ENCODE results near the gene ANO1. TPM values are rescaled to one million over a fixed set of nuclear protein-coding genes. Genes with fewer than 3 reads are reported as not detected.

ANO1 gene
- total and polyA plus RNA-seq, 2 of the 8 experiments (the other 6 are each of a cell fraction or from before 2014, with no cell fraction given) = 4.7 to 5.0 TPM

GRCh38 chr11:70212227-70212811 is 134.2 kb downstream of the ANO1 start:
- H3K79me1 ChIP-seq (ENCODE audit: low read depth, low read length) = no peaks in the 10 kb centered on the region
- H4K5ac ChIP-seq (ENCODE audit: insufficient read length, low read depth, low read length) = no peak overlapping the region
- H4K91ac ChIP-seq (replicated peaks; ENCODE audit: insufficient read length, low read length) = no peak overlapping the region
- 79% methylated on average over 10 of the region's 13 CpGs; no CpG with 5 or more reads in 1 of the 2 experiments for WGBS, 2 experiments (ENCODE audit: extremely low coverage in 1 of 2, insufficient coverage in 1 of 2, insufficient read length in 1 of 2, insufficient replicate concordance in 2 of 2, low coverage in 1 of 2, low lambda C conversion rate in 2 of 2, missing lambda C conversion rate in 1 of 2)
- ChIA-PET POLR2A (ENCODE audit: partially characterized antibody) (interaction anchor here (1.3 to 2.9 kb wide), 3 partner anchors 8 to 55 kb away, joined by 3 to 22 read pairs (median 6); partner anchors contain the start of gene FADD), CTCF (ENCODE audit: partially characterized antibody) (no interaction called here)
- H3K18ac ChIP-seq (ENCODE audit: extremely low read depth, low read length) = peak overlapping the region; percentile 81
- H3K36me3 ChIP-seq (ENCODE audit: control insufficient read depth in 2 of 4, insufficient read depth in 4 of 4, low read length in 3 of 4) = peaks cover 0 to 7% (median 1%) of the 10 kb centered on the region in 4 experiments; a peak in 3 of 8 replicates
- no peak overlapping the region for H3K4ac ChIP-seq (replicated peaks; ENCODE audit: insufficient read length, low read depth, low read length)
- peak overlapping the region; percentile 91 for H2BK20ac ChIP-seq (ENCODE audit: low read length)
- 0 out of 2 replicates have a peak overlapping the region, but pooled peaks have one; percentile 49 for H2BK15ac ChIP-seq (ENCODE audit: low read length)
- H3K9ac ChIP-seq (replicated peaks in 1 of 4; ENCODE audit: extremely low read depth in 1 of 4, low read depth in 3 of 4, low read length in 3 of 4) = no peak overlapping the region
- H4K8ac ChIP-seq (ENCODE audit: extremely low read depth, insufficient read depth, low read length) = no peak overlapping the region
- peaks cover 2 to 9% of the 10 kb centered on the region in 2 experiments for H4K20me1 ChIP-seq (replicated peaks in 1 of 2; ENCODE audit: control insufficient read depth in 1 of 2, insufficient read depth in 2 of 2, low read length in 2 of 2)
- H3K27ac ChIP-seq (ENCODE audit: low read depth, low read length) = no peak overlapping the region
- no peak overlapping the region for H3K23ac ChIP-seq (ENCODE audit: insufficient read length)
- no peaks in the 10 kb centered on the region for H3K23me2 ChIP-seq (ENCODE audit: low read depth, low read length)
- H3K4me2 ChIP-seq (ENCODE audit: insufficient read depth in 1 of 2, low read depth in 2 of 2, low read length in 2 of 2) = no peak overlapping the region
- H3K79me2 ChIP-seq (ENCODE audit: control insufficient read depth in 1 of 2, insufficient read depth in 2 of 2, low read length in 2 of 2) = peaks cover 0 to 4% of the 10 kb centered on the region in 2 experiments; a peak in 1 of 4 replicates
- no peak overlapping the region for H2AFZ ChIP-seq (ENCODE audit: low read length)
- FAIRE-seq (no peak), DNase-seq (ENCODE audit: low read depth in 1 of 2, low spot score in 2 of 2) (peak in 1 of 2 experiments; percentile 61)
- H3K27me3 ChIP-seq (replicated peaks in 1 of 4; ENCODE audit: control insufficient read depth in 3 of 4, extremely low read depth in 1 of 4, insufficient read depth in 3 of 4, low read length in 3 of 4) = no peaks in the 10 kb centered on the region
- H3K14ac ChIP-seq (ENCODE audit: insufficient read length) = no peak overlapping the region
- H2BK5ac ChIP-seq (ENCODE audit: low read depth, low read length) = peak overlapping the region; percentile 72; the same call in 1 of the 2 replicates
- no peak overlapping the region for H3K4me3 ChIP-seq (ENCODE audit: extremely low read depth in 1 of 4, insufficient read depth in 2 of 4, low read depth in 3 of 4, low read length in 4 of 4)
- H2AK5ac ChIP-seq (ENCODE audit: low read depth, low read length) = peak overlapping the region; percentile 44; the same call in 1 of the 2 replicates
- no peak overlapping the region for H3K56ac ChIP-seq (replicated peaks; ENCODE audit: insufficient read length, low read depth, low read length)
- no peaks in the 10 kb centered on the region for H3K9me3 ChIP-seq (ENCODE audit: insufficient read depth in 2 of 2, low read depth in 1 of 2, low read length in 1 of 2)
- peaks cover 0 to 18% (median 3%) of the 10 kb centered on the region in 4 experiments; a peak in 4 of 7 replicates for H3K4me1 ChIP-seq (replicated peaks in 1 of 4; ENCODE audit: control insufficient read depth in 3 of 4, insufficient read depth in 4 of 4, low read length in 3 of 4)
- H2BK120ac ChIP-seq (replicated peaks; ENCODE audit: low read depth, low read length) = no peak overlapping the region
- H2BK12ac ChIP-seq (ENCODE audit: low read depth, low read length) = peak overlapping the region; percentile 88; the same call in 1 of the 2 replicates
- TF ChIP-seq GTF2F1 (IDR thresholded peaks at IDR 0.05; ENCODE audit: borderline replicate concordance, low read depth, low read length) (no peak), CTBP2 (IDR thresholded peaks at IDR 0.05; ENCODE audit: borderline replicate concordance, insufficient read depth, insufficient read length, low read length) (no peak), NANOG (IDR thresholded peaks at IDR 0.05; ENCODE audit: insufficient read depth, low read depth, low read length, poor library complexity, severe bottlenecking) (no peak), RXRA (IDR thresholded peaks at IDR 0.05; ENCODE audit: insufficient read depth, low read depth, low read length) (no peak), BACH1 (IDR thresholded peaks at IDR 0.05; ENCODE audit: low read length) (no peak), TAF1 (IDR thresholded peaks at IDR 0.05; ENCODE audit: low read depth, low read length) (no peak), SRF (IDR thresholded peaks at IDR 0.05; ENCODE audit: low read depth, low read length) (no peak), EP300 (IDR thresholded peaks at IDR 0.05; ENCODE audit: borderline replicate concordance in 1 of 2, low read depth in 2 of 2, low read length in 2 of 2) (no peak), RFX5 (IDR thresholded peaks at IDR 0.05; ENCODE audit: borderline replicate concordance, low read depth, low read length) (no peak), TBP (IDR thresholded peaks at IDR 0.05; ENCODE audit: low read depth, low read length) (no peak), CEBPB (IDR thresholded peaks at IDR 0.05; ENCODE audit: low read depth, low read length) (no peak), TCF12 (IDR thresholded peaks at IDR 0.05; ENCODE audit: low read depth, low read length) (no peak), HDAC2 (IDR thresholded peaks at IDR 0.05; ENCODE audit: borderline replicate concordance in 1 of 2, low read depth in 2 of 2, low read length in 2 of 2) (no peak)
